Glutamatergic neuron (in vitro differentiated cells): ENCODE results near the gene ENOPH1. TPM values are rescaled to one million over a fixed set of nuclear protein-coding genes. Genes with fewer than 3 reads are reported as not detected.

Source experiments
- DNase-seq: peaks from one replicate; pipeline ENCODE4 v3.0.0; 2022
- H3K27ac Mint-ChIP-seq: one replicate; pipeline ENCODE4 v1.8.0; 2020; ENCODE audit warnings: mild to moderate bottlenecking, mixed read lengths, inconsistent platforms; ENCODE audit not compliant: unreplicated experiment
- H3K27me3 Mint-ChIP-seq: one replicate; pipeline ENCODE4 v1.8.0; 2020; ENCODE audit warnings: mild to moderate bottlenecking, moderate library complexity, mixed read lengths, inconsistent platforms; ENCODE audit not compliant: unreplicated experiment
- H3K36me3 Mint-ChIP-seq: one replicate; pipeline ENCODE4 v1.8.0; 2020; ENCODE audit warnings: mild to moderate bottlenecking, mixed read lengths, inconsistent platforms; ENCODE audit not compliant: unreplicated experiment
- H3K4me1 Mint-ChIP-seq: one replicate; pipeline ENCODE4 v1.8.0; 2020; ENCODE audit warnings: mild to moderate bottlenecking, low read depth, mixed read lengths, inconsistent platforms; ENCODE audit not compliant: unreplicated experiment
- H3K4me3 Mint-ChIP-seq: one replicate; pipeline ENCODE4 v1.8.0; 2020; ENCODE audit warnings: mild to moderate bottlenecking, mixed read lengths, inconsistent platforms; ENCODE audit not compliant: unreplicated experiment
- H3K9me3 Mint-ChIP-seq: one replicate; pipeline ENCODE4 v1.8.0; 2020; ENCODE audit warnings: mild to moderate bottlenecking, moderate library complexity, mixed read lengths, inconsistent platforms; ENCODE audit not compliant: unreplicated experiment
- total RNA-seq: library from RNA; stranded (reverse); fragmentation: NEBNext Ultra II Directional; extraction: Animal tissue kit (Norgen Biotek cat#: 25700); gene quantifications from one replicate; pipeline ENCODE4 v1.2.1, GENCODE V29; 2021; ENCODE audit not compliant: unreplicated experiment
- TF ChIP-seq, protein P1 (sequence below): fragments of 200-600 bp; sonication (generic); IDR thresholded peaks from one replicate; pipeline ENCODE4 v1.5.0; 2021; ENCODE audit not compliant: partially characterized antibody, unreplicated experiment

The ENOPH1 gene
- total RNA-seq, 1 donor from 2014 or later, result 26.9 TPM

DNA sequence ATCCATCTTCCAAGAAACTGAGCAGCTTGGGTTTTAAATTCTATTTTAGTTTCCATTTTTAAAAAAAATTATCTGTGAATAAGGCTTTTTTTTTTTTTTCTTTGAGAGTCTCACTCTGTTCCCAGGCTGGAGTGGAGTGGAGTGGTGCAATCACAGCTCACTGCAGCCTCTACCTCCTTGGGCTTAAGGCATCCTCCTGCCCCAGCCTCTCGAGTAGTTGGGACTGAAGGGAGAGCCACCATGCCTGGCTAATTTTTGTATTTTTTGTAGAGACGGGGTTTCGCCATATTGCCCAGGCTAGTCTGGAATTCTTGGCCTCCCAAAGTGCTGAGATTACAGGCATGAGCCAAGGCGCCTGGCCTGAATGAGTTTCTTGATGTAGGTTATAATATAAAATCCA lies 1.4 kb downstream of the ENOPH1 start:
- H3K4me1 Mint-ChIP-seq, result peaks cover 12% of the 10 kb centered on the region
- DNase-seq, result no peak
- H3K27me3 Mint-ChIP-seq, result peaks cover 9% of the 10 kb centered on the region
- peak overlapping the region; percentile 99 for H3K4me3 Mint-ChIP-seq
- peaks cover 11% of the 10 kb centered on the region for H3K36me3 Mint-ChIP-seq
- H3K27ac Mint-ChIP-seq, result no peak overlapping the region
- TF ChIP-seq, protein P1, sequence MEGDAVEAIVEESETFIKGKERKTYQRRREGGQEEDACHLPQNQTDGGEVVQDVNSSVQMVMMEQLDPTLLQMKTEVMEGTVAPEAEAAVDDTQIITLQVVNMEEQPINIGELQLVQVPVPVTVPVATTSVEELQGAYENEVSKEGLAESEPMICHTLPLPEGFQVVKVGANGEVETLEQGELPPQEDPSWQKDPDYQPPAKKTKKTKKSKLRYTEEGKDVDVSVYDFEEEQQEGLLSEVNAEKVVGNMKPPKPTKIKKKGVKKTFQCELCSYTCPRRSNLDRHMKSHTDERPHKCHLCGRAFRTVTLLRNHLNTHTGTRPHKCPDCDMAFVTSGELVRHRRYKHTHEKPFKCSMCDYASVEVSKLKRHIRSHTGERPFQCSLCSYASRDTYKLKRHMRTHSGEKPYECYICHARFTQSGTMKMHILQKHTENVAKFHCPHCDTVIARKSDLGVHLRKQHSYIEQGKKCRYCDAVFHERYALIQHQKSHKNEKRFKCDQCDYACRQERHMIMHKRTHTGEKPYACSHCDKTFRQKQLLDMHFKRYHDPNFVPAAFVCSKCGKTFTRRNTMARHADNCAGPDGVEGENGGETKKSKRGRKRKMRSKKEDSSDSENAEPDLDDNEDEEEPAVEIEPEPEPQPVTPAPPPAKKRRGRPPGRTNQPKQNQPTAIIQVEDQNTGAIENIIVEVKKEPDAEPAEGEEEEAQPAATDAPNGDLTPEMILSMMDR, result no peak
- H3K9me3 Mint-ChIP-seq, result peaks cover 27% of the 10 kb centered on the region

DNA sequence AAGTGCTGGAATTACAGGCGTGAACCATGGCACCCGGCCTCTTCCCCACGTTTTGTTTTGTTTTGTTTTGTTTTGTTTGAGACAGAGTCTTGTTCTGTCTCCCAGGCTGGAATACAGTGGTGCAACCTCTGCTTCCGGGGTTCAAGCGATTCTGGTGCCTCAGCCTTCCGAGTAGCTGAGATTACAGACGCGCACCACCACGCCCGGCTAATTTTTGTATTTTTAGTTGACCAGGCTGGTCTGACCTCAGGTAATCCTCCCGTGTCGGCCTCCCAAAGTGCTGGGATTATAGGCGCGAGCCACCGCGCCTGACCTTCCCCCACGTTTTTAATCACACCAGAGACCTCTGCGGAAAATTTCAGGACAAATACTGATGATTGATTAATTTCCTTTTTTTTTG lies 2.2 kb downstream of the ENOPH1 start:
- peaks cover 9% of the 10 kb centered on the region for H3K27me3 Mint-ChIP-seq
- TF ChIP-seq, protein P1, result no peak
- H3K36me3 Mint-ChIP-seq, result peaks cover 11% of the 10 kb centered on the region
- peaks cover 9% of the 10 kb centered on the region for H3K4me1 Mint-ChIP-seq
- H3K9me3 Mint-ChIP-seq, result peaks cover 26% of the 10 kb centered on the region
- peak overlapping the region; percentile 59 for H3K4me3 Mint-ChIP-seq
- DNase-seq, result no peak
- H3K27ac Mint-ChIP-seq, result peak overlapping the region; percentile 22

DNA sequence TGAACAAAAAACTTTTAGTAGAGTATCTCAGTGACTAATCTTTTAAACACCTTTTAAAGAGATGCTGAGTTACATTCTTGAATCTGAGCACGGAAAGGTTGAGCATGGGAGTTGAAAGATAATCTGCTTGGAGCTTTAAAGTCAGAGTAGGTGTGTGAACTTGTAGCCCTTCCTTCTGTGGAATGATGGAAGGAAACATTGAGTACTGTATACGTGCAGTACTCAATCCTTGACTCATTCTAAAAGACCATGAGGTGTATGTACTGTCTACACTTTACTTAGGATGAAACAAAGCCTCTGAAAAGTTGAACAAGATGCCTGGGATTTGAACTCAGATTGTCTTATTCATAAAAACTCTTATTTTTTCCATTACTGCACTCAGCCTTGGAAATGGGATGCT lies 3.4 kb downstream of the ENOPH1 start:
- H3K36me3 Mint-ChIP-seq, result no peaks in the 10 kb centered on the region

DNA sequence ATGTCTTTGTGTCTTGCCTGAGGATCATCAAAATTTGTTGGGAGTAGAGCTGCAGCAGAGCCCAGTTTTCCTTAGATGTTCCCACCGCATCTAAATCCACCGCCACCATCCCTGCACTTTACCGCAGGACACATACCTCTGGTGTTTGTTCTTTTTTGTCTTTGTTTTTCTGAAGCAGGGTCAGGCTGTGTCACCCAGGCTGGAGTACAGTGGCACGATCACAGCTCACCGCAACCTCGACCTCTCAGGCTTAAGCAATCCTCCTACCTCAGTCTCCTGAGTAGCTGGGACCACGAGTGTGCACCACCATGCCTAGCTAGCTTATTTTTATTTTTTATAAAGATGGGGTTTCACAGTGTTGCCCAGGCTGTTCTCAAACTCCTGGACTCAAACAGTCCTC lies 4.6 kb downstream of the ENOPH1 start:
- H3K4me1 Mint-ChIP-seq, result peaks cover 9% of the 10 kb centered on the region
- H3K36me3 Mint-ChIP-seq, result no peaks in the 10 kb centered on the region

More for the DNA sequence above, 3.4 kb downstream of the ENOPH1 start:
- H3K27me3 Mint-ChIP-seq, result peaks cover 5% of the 10 kb centered on the region
- DNase-seq, result no peak
- H3K4me3 Mint-ChIP-seq, result no peak overlapping the region
- H3K4me1 Mint-ChIP-seq, result peaks cover 9% of the 10 kb centered on the region
- H3K27ac Mint-ChIP-seq, result no peak overlapping the region
- peaks cover 15% of the 10 kb centered on the region for H3K9me3 Mint-ChIP-seq
- TF ChIP-seq, protein P1, result no peak

DNA sequence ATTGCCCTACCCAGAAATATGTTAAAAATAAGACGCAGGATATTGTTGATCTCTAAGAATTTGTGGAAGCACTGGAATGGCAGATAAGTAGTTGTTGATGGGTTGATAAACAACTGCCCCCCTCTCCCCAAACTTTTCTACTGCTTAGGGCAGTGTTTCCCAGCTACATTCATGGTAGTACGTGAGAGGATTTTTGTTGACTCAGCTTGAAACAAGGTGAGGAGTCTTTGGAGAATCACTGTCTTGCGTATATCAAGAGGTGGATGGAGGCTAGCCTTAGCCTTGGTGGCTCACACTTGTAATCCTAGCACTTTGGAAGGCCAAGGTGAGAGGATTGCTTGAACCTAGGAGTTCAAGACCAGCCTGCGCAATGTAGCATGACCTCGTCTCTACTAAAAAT lies 5.7 kb downstream of the ENOPH1 start:
- Mint-ChIP-seq H3K27me3 (peaks cover 2% of the 10 kb centered on the region), H3K4me1 (peaks cover 9% of the 10 kb centered on the region), H3K4me3 (no peak overlapping the region), H3K27ac (no peak overlapping the region), H3K36me3 (no peaks in the 10 kb centered on the region), H3K9me3 (peaks cover 6% of the 10 kb centered on the region)
- no peak for DNase-seq
- TF ChIP-seq, protein P1, result no peak

More for the DNA sequence above, 4.6 kb downstream of the ENOPH1 start:
- DNase-seq, result no peak
- Mint-ChIP-seq H3K27me3 (peaks cover 3% of the 10 kb centered on the region), H3K4me3 (no peak overlapping the region), H3K27ac (no peak overlapping the region), H3K9me3 (peaks cover 9% of the 10 kb centered on the region)
- TF ChIP-seq, protein P1, result no peak
